ENCODE measurements around the gene CCL5. TPM values are rescaled to one million over a fixed set of nuclear protein-coding genes. Genes with fewer than 3 reads are reported as not detected.

CCL5 gene
- polyA plus RNA-seq (ENCODE audit: insufficient read length in 4 of 4) = 1 to 10 TPM; 1.1 to 2.1 (median 1.6) TPM

DNA sequence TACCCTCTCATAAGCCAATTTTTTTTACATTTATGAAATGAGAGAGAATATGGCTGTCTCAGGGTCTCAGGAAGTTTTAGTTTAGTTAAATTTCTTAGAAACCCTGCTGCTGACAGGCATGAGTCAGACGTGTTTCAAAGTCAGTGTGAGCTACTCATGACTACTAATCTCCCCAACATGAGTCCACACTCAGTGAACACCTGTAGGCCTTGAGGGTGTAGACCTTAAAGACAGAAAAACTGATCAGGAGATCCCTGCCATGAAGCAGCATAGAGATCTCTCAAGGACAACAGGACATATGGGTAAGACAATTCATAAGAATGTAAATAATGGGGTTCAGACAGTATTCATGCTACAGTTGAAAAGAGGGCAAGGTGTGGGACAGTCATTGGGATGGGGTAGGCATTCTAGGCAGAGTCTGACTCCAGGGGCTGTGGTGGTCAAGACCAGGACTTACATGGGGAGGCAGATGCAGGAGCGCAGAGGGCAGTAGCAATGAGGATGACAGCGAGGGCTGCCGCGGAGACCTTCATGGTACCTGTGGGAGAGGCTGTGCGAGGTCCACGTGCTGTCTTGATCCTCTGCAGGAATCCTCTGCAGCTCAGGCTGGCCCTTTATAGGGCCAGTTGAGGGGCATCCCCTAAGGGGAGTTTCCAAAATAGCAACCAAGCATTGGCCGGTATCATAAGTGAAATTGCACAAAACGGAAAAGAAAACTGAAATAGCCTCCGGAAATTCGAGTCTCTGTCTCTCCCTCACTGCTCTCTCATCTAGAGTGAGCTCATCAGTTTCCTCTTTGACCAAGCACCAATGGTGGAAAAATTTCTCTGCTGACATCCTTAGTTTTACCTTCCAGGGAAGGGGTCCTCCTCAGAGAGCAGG lies at the start of gene CCL5:
TSS of gene CCL5 (minus strand) at position 588 of the 882 bp plus-strand sequence.
- no peak for DNase-seq (ENCODE audit: low read depth in 4 of 4, low spot score in 3 of 4)

GRCh38 chr17:35927714-35928113 lies 47.6 kb upstream of the CCL5 start:
- DNase-seq (ENCODE audit: low read depth in 4 of 4, low spot score in 3 of 4) = no peak

- DNase-seq (ENCODE audit: low read depth in 4 of 4, low spot score in 3 of 4) = no peak
Observed at GRCh38 chr17:35923609-35924114, 43.5 kb upstream of the CCL5 start.

DNA sequence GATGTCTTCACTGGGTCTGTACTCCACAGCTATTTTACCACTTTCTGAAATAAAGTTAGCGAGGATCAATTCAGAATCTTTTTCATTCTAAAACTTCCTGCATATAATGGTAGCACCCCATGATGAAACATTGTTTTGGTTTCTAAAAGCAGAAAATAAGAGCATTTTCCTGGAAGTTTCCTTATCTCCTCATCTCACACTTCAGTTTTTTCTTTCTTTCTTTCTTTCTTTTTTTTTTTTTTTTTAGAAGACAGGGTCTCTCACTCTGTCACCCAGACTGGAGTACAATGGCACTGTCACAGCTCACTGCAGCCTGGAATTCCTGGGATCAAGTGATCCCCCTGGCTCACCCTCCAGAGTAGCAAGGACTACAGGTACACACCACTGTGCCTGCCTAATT lies 40.1 kb upstream of the CCL5 start:
- DNase-seq (ENCODE audit: low read depth in 4 of 4, low spot score in 3 of 4) = no peak

DNA sequence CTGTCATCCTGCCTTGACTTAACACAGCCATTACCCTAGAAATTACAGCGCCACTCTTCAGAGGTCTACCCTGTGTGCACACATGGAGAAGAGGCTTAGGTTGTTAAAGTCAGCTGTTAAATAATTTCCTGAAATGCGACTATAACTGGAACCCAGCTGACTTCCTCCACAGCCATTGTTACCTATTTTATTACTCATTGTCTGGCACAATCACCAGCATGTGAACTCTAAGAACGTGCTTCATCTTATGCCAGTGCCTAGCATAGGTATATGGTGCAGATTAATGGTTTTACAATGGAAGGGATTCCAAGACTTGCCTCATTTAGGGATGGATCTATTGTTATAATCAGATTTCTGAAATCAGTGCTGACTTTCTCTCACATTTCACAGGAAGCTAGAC lies 38.5 kb upstream of the CCL5 start:
- DNase-seq (ENCODE audit: low read depth in 4 of 4, low spot score in 3 of 4) = no peak

- no peak for DNase-seq (ENCODE audit: low read depth in 4 of 4, low spot score in 3 of 4)
Observed at GRCh38 chr17:35917519-35918213, 37.5 kb upstream of the CCL5 start.

DNA sequence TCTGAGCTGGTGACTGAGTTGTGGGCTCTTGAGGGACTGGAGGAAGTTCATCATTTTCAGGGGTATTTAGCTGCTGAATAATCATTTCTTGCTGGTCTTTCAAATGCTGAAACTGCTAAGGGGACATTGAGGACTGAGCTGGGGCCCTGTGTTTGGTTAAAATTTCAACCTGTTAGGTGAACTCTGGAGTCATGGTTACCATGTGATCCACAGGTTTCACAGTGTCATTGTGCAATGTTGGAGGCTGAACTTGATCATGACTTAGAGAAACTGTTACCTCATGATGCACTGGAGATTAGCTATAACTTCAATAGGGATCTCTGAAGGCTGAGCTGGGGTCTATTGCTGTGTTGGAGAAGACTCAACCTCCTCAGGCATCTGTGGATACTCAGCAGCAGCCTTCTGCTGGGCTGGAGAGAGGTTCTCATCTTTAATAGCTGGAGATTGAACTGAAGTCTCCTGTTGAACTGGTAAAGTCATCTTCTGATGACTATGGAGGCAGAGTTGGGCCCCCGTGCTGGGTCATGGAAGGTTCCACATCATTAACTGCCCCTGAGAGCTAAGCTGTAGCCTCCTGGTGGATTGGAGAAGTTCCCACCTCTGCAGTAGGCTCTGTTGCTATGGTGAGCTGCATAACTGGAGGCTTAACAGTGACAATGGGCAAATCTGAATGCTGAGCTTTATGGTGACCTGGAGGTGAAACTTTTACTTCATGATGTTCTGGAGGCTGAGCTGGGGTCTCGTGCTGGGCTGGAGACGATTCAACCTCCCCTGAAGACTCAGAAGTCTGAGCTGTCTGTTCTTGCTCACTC lies 35.2 kb upstream of the CCL5 start:
- DNase-seq (ENCODE audit: low read depth in 4 of 4, low spot score in 3 of 4) = no peak

GRCh38 chr17:35914354-35914753 lies 34.2 kb upstream of the CCL5 start:
- no peak for DNase-seq (ENCODE audit: low read depth in 4 of 4, low spot score in 3 of 4)

GRCh38 chr17:35913609-35914008 lies 33.4 kb upstream of the CCL5 start:
- no peak for DNase-seq (ENCODE audit: low read depth in 4 of 4, low spot score in 3 of 4)

DNA sequence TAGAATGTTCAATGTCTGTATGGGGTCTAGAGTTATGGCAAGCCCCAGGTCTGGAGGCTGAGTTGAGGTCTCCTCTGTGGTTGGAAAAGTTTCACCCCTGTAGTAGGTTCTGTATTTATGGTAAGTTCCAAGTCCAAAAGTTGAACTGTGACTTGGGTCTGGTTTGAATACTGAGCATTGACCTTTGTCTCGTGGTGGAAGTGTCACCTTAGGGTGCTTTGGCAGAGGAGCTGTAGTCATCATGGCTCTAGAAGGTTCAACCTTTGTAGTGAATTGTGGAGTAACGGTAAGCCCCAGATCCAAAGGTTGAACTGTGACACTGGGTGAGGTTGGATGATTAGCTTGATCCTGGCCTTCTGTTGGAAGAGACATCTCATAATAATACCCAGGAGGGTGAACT lies 32.8 kb upstream of the CCL5 start:
- DNase-seq (ENCODE audit: low read depth in 4 of 4, low spot score in 3 of 4) = no peak

DNA sequence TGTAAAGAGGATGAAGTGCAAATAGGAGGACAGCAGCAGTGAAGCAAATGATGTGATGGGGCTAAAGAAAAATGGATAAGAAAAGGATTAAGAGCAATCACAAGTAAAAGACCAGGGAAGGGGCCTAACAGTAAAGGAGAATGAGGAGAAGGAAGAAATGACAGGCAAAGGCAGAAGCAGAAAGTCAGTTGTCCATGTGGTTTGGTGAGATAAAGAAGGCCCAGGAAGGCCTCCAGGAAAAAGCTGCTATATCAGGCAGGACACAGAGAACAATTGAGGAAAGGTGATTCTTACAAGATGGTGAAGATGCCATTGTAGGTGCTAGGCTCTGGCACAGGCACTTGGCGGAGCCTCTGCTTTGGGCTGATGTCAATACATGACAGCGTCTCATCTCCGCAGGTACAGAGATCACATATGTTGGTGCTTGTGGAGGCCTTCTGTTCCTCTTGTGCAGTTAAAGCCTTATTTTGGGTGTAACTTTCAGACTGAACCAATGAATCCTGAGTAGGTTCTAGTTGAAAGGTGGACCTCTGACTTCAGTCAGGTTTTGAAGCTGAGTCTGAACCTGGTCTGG lies 32.3 kb upstream of the CCL5 start:
- no peak for DNase-seq (ENCODE audit: low read depth in 4 of 4, low spot score in 3 of 4)

DNA sequence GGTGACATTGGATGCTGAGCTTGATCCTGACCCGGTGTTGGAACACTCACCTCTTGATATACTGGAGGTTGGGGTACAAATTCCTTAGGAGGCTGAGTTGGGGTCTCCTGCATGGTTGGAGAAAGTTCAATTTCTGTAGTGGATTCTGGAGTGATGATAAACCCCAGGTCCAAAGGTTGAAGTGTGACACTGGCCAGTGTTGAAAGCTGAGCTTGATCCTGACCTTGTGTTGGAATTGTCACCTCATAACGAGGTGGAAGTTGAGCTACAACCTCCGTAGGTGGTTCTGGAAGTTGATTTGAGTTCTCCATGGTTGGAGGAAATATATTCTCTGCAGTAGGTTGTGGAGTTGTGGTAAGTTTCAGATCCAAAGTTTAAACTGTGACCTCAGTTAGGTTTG lies 29.2 kb upstream of the CCL5 start:
- no peak for DNase-seq (ENCODE audit: low read depth in 4 of 4, low spot score in 3 of 4)

GRCh38 chr17:35907691-35908090 lies 27.5 kb upstream of the CCL5 start:
- DNase-seq (ENCODE audit: low read depth in 4 of 4, low spot score in 3 of 4) = no peak

DNA sequence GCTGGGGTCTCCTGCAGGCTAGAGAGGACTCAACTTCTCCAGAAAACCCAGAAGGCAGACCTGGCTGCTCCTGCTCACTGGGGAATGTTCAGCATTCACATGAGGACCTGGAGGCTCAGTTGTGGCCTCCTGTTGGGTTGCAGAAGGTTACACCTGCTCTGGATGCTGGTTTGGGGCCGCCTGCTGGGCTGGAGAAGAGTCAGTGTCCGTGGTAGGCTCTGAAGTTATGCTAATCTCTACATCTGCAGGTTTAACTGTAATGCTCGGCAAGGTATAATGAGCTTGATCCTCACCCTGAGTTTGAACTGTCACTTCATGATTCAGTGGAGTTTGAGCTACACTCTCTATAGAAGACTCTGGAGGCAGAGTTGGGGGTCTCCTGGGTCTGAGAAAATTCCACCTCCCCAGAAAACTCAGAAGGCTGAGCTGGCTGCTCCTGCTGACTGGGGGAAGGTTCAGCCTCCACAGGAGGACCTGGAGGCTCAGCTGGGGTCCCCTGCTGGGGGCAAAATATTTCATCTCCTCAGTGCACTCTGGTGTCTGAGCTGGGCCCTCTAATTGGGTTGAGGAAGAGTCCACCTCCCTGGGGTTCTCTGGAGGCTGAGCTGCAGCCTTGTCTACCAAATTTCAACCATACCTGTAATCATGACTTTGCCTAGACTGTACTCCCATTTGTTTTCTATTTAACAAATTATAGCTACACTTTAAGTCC lies 26.9 kb upstream of the CCL5 start:
- no peak for DNase-seq (ENCODE audit: low read depth in 4 of 4, low spot score in 3 of 4)

DNA sequence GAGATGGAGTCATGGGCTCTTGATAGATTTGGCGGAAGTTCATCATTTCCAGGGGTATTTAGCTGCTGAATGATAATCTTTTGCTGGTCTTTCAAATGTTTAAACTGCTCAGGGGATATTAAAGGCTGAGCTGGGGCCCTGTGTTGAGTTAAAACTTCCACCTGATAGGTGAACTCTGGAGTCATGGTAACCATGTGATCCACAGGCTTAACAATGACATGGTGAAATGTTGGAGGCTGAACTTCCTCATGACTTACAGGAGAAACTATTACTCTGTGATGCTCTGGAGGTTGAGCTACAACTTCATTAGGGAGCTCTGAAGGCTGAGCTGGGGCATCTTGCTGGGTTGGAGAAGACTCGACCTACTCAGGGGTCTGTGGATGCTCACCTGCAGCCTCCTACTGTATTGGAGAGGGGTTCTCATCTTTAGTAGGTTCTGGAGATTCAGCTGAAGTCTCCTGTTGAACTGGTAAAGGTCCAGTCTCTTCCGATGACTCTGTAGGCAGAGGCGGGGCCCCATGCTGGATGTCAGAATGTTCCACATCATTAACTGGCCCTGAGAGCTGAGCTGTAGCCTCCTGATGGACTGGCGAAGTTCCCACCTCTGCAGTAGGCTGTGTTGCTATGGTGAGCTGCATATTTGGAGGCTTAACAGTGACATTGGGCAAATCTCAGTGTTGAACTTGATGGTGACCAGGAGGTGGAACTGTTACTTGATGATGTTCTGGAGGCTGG lies 26.2 kb upstream of the CCL5 start:
- no peak for DNase-seq (ENCODE audit: low read depth in 4 of 4, low spot score in 3 of 4)

- no peak for DNase-seq (ENCODE audit: low read depth in 4 of 4, low spot score in 3 of 4)
Observed at GRCh38 chr17:35903451-35903850, 23.3 kb upstream of the CCL5 start.

DNA sequence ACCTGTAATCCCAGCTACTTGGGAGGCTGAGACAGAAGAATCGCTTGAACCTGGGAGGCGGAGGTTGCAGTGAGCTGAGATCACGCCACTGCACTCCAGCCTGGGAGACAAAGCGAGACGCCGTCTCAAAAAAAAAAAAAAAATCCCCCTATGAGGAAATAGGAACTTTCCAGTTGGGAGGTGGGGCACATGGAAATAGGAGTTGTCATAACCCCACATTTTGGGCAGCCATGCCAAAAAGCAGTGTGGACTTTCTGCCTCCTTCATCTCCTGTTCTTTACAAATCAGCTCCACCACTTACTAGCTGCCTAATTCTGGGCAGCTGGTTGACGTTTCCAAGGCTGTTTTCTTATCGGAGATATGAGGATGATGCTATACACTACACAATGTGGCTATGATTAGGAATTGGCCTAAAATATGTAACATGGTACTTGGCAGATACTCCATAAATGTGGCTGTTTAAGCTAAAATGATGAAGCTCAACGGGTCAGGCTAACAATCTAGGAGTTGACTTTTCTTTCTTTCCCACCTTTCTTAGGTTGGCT lies 21.5 kb upstream of the CCL5 start:
- no peak for DNase-seq (ENCODE audit: low read depth in 4 of 4, low spot score in 3 of 4)

GRCh38 chr17:35900708-35901480 lies 20.7 kb upstream of the CCL5 start:
- peak; percentile 35 to 39 (median 36) for DNase-seq (ENCODE audit: low read depth in 4 of 4, low spot score in 3 of 4)

All from left renal pelvis (tissue), 4 donors.